NCI-H460 (cell line): ENCODE results near the gene ANKS1A. TPM values are rescaled to one million over a fixed set of nuclear protein-coding genes. Genes with fewer than 3 reads are reported as not detected.

Source experiments
- DNase-seq: peaks from one replicate; pipeline ENCODE4 v3.0.0-alpha.2; 2016; ENCODE audit warnings: low read depth; ENCODE audit errors: extremely low read depth
- total RNA-seq: library from RNA; depleted of rRNA; stranded (reverse); fragments of >200 nt; shearing (Covaris generic); gene quantifications from 2 replicates; pipeline ENCODE4 v1.2.3, GENCODE V29; 2014

ANKS1A gene
- total RNA-seq, 1 experiment from 2014 or later, result 6.0 TPM

DNA sequence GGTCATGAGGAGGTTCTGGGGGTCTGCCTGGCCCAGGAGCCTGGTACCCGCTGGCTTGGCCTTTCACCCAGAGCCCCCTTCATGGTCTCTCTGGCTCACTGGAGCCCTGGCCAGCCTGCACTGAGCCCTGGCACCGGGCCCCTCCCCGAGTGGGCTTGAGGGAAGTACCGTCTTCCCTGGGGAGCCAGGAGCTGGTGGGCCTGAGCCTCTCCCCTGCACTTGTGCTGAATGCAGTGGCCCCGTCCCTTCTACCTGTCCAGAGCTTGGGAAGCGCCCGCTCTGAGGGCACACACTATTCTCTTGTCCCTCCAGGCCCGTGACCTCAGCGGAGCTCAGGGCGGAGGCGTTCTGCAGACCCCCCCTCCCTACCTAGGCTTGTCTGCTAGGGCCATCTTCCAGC is 189.8 kb downstream of the ANKS1A start:
- DNase-seq, result no peak

DNA sequence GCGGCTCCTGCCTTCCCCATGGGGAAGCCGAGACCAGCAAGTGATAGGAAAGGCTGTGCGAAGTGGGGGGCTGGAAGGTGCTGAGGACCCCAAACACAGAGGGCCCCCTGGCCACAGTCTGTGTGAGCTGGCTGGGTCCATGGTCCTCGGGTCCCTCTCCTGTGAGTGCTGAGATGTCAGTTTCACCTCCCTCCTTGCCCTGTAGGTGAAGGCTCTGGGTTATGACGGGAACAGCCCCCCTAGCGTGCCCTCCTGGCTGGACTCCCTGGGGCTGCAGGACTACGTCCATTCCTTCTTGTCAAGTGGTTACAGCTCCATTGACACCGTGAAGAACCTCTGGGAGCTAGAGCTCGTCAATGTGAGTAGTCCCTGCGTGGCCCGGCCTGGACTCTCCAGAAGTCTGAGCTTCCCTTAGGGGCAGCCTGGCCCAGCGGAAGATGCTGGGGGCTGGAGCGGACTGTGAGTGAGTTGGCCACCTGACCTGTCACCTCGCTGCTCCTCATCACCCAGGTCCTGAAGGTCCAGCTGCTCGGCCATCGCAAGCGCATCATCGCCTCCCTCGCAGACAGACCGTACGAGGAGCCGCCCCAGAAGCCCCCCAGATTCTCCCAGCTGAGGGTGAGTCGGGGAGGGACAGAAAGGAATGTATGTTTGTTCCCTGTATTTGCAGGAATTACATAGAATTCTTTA is 190.4 kb downstream of the ANKS1A start:
- DNase-seq, result no peak

DNA sequence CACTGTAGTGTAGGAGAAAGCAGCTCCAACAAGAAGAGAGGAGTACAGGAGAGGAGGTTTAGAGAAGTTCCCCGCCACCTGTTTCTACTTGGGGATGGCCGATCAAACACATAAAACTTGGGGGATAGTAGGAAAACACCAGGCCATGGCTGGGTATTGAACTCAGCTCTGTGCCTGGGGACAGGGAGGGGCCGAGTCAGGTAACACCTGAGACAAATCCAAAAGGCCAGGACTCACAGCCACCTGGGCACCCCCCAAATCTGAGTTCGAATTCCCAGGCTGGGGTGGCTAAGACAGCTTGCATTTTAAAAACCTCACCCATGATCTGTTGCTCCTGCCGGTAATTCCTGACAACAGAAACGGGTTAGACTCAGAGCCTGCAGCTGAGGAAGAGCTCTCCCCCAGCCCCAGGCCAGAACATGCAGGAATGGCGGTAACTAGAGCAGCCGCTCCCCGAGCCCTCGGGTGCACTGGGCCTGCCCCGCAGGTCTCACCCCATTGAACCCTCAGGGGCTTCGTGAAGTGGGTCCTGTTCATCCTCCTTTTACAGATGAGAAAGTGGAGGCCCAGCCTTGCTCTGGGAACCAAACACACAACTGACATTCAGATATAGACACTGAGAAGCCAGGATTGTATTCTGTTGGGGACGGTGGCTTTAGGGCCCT is 191.1 kb downstream of the ANKS1A start:
- no peak for DNase-seq

DNA sequence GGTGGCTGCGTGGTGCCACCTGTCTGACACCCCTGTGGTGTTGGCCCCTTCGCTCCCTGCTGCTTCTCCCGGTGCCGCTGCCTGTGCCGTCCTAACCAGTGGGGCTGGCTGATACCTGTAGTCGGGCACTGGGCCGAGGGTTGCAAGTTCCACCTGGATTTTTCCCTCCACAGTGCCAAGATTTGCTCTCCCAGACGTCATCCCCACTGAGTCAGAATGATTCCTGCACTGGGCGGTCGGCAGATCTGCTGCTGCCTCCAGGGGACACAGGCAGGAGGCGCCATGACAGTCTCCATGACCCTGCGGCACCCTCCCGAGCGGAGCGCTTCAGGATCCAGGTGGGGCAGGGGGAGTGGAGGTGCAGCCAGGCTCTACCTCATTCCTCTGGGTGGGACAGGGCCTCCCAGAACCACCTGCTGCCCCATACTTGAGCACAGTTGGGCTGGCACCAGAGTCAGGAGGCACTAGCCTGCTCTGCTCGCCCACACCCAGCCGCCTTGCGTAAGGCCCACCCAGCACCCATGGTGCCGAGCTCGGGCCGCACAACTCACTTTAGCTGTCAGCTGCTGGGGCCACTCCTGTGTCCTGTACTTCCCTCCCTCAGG is 191.9 kb downstream of the ANKS1A start:
- no peak for DNase-seq

DNA sequence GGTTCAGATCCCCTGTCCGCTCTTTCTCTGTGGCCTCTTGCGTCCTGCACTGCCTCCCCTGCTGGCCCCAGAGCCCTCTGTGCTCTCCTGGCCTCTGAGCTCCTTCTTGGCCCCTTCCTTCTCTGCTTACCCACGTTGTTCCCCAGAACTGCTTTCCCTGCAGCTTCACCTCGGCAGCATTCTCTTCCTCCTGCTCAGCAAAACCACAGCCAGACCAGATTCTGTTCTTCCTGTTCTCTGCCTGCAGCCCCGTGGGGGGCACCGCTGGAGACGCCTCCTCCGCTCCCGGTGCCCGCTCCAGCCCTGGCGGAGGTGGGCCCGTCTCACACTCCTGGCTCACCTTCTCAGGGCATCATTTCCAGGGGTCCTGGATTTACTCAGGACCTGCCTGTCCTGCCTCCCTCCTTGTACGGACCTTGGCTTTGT is 192.4 kb downstream of the ANKS1A start:
- no peak for DNase-seq

DNA sequence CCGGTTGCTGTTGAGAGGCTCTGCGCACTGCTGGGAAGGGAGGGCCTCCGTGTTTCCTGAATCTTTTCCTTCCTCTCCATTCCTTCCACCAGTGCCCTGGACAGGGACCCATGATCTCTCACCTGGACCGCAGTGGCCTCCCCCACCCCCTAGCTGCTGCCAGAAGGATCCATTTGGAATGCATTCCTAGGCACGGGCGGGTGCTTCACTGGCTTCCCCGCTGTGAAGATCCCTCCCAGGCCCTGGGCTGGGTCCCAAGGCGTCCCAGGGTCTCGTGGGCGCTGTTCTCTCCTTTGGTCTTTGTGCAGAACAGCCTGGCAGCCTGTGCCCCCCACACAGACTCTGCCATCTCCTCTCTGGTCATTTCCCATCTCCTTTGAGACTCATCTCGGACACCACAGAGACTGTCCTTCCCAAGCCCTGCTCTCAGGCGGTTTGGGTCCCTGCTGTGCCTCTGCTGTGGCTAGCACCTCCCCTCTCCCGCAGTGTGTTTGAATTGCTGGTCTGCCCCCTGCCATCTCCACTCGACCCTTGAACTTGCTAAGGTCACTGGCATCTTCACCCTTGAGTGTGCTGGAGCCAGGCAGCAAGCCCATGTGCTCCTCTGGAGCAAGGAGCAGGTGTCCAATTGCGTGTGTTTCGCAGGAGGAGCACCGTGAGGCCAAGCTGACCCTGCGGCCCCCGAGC is 193.1 kb downstream of the ANKS1A start:
- DNase-seq, result no peak

DNA sequence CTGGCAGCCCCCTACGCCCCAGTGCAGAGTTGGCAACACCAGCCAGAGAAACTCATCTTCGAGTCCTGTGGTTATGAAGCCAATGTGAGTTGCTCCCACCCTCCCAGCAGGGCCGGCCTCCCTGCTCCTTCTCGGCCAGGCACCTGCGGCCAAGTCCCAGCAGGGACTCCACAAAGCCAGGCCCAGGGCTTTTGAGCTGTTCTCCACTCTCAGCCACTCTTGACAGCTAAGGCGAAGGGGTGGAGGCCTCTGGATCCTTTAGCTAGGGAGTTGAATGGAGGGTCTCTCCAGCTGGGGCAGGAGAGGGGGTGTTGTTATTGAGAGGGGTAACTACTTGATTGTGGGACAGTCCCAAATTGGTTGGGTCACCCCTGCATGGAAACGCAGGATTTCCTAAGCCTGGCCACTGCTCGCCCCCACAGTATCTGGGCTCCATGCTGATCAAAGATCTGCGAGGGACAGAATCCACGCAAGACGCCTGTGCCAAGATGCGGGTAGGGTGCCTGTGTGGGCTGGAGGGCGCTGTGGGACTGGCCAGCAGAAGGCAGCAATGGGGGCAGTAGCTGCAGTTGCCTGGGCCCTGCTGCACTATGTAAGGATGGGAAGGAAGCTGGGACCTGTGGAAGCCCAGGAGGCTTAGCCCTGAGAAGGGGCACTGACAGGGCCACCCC is 193.8 kb downstream of the ANKS1A start:
- DNase-seq, result no peak

DNA sequence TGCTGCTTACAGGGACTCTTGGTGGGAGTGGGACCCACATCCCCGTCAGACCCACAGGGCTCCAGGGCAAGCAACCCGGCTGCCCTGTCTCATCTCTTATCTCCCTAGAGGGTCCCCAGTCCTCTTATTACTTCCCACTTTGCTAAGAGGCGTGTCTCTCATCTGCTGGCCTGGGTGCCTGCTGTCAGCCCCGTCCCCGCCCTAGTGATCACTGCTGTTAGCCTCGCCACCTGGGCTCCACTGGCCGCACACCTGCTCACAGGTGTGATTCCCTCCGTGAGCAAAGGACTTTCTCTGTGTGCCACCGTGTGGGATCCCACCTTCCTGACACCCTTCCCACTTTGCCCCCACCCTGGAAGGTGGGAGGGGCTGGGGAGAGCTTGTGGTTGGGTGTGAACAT is 194.5 kb downstream of the ANKS1A start:
- no peak for DNase-seq

DNA sequence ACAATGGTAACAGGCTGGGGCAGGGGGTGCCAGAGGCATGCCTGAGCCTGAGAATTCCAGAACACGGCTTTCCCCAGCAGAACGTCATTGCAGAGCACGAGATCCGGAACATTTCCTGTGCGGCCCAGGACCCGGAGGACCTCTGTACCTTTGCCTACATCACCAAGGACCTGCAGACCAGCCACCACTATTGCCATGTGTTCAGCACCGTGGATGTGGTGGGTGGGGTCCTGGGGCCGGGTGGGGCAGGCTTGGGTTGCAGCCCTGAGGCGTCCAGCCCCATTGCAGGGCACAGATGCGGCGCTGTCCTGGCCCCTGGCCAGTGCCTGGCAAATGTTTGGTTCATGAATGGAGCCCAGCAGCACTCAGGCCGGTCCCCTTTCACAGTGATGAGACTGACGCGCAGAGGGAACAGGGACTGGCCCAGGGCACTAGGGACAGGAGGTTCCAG is 195.0 kb downstream of the ANKS1A start:
- no peak for DNase-seq

DNA sequence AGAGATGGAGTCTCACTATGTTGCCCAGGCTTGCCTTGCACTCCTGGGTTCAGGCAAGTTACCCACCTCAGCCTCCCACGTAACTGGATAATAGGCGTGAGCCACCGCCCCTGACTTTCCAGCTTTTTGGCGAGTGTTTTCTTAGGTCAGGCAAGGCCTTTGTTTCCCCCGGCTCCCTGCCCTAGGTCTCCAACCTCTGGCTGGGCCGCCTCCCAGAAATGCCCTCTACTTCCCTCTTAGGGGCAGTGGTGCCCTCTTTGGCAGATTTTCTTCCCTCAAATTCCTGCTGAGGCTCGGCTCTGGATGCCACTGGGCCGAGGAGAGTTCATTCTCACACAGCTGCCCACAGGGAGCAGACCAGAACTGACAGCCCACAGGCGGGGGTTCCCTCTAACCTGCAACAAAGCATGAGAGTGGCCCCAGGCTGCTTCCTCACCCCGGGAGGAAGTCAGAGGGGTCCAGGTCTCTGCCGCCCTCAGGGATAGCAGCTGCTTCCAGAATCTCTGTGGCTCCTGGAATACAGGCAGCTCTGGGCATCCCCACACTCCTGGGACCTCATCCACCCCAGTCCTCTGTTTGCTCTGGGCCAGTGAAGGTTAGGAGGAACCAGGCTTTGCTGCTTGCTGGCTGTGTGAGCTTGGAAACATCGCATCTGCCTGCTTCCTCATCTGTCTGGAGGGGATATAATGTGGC is 195.6 kb downstream of the ANKS1A start:
- no peak for DNase-seq

DNA sequence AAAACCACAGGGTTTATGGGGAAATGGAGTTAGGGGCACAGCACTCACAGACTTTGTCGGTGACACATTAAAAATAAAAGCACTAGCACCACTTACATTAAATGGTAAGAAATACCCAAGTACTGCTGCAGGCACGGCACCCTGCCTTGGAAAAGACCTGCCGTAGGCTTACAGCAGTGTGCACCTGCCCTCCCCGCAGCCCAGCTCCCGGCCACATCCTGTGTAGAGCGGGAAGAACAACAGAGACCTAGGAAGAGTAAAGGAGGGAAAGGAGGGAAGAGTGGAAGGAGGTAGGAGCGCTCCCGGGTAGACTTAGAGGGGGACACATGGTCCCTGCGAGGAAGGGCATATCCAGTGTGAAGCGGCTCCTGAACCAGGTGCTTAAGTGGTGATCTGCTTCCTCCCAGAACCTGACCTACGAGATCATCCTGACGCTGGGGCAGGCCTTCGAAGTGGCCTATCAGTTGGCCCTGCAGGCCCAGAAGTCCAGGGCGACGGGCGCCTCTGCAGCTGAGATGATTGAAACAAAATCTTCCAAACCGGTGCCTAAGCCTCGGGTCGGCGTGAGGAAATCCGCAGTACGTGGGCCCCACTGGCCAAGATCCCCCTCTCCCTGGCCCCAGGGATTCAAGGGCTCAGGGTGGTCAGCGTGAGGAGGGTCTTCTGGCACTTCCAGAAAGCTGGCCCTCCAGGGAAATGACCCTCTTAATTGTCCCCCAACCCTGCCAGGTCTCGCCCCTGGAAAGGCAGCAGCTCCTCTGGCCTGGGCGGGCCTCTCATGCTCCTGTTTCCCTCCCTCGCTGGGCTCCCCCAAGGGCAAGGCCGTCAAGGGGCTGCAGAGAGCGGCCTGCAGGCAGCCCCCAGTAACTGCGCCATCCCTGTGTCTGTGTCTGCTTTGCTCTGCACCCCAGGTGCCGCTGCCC is 196.6 kb downstream of the ANKS1A start:
- no peak for DNase-seq

DNA sequence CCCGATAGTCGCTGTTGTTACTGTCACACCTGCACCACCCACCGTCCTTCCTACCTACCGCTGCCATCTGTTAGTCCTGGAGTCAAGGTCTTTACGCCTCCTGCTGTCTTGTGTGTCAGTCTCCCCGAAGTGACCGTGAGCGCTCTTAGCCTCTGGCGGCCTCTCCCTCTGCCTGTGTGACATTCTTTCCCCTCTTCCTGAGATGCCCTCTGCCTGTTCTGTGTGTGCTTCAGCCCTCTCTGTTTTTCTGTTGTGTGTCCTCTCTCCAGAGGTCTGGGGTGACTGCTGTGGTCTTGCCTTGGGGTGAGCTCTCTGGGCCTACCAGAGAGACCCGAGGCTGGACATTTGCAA is 197.2 kb downstream of the ANKS1A start:
- no peak for DNase-seq

DNA sequence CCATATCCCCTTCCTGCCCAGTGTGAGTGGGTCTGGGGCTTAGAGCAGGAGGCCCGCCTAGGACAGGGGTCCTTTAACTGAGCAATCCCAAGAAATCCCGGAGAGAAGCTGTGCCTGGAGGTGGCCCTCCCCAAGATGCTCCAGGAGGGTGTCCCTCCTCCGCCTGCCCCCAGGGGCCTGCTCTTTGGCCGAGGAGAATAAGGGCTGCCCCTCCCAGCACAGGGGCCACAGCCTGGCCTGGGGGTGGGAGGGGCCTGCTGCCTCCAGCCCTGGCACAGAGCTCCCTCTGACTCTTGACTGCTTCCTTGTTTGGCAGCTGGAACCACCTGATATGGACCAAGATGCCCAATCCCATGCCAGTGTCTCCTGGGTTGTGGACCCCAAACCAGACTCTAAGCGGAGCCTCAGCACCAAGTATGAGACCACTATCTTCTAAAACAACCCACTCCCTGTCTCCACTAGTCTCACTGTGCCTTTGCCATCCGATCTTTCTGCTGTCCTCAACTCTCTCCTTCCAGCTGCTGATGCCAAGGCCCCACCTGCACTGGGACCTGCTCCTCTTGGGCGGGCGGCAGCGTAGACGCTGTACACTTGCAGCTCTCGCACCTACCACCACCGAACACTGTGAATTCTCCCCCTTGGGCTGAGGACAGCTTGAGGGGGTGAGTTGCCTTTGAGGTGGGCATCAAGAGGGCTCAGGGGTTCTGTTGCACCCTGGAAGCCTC is 197.7 kb downstream of the ANKS1A start:
- DNase-seq, result no peak

DNA sequence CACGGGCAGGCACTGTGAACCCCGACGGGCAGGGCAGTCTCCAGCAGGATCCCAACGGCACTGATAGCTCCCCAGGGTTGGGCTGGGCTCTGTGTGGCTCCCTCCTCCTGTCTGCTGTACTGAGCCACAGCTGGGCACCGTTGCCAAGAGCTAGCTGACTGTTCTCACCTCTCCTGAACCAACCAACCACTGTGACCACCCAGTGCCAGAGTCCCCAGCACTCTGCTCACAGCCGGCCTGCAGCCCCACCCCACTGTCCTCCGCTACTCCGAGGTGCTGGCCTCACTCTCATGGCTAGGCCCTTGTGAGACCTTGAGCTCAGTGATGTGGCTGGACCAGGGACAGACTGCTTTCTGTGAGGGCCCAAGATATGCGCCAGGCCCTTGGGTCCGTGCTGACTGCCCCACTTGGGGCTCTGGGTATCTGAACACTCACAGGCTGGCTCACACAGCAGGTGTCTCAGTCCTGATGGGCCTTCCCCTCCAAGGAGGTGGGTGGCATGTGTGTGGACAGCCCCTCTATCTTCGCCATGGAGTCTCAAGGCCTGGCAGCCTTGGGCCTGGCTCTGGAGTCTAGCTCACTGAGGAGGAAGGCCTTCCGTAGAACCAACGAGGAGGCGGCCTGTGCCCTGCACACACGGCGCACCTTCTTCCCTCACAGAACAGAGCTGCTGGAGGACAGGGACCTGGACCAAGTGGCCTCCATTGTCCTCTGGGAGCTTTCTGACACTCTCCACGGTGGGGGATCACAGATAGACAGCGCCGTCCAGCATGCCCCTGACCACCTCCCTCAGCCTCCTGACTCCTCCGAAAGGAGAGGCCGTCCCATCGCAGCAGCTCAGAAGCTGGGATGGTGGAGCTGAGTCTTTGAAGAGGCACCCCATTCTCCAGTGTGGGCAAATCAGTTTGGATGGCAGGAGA is 198.6 kb downstream of the ANKS1A start:
- DNase-seq, result no peak

DNA sequence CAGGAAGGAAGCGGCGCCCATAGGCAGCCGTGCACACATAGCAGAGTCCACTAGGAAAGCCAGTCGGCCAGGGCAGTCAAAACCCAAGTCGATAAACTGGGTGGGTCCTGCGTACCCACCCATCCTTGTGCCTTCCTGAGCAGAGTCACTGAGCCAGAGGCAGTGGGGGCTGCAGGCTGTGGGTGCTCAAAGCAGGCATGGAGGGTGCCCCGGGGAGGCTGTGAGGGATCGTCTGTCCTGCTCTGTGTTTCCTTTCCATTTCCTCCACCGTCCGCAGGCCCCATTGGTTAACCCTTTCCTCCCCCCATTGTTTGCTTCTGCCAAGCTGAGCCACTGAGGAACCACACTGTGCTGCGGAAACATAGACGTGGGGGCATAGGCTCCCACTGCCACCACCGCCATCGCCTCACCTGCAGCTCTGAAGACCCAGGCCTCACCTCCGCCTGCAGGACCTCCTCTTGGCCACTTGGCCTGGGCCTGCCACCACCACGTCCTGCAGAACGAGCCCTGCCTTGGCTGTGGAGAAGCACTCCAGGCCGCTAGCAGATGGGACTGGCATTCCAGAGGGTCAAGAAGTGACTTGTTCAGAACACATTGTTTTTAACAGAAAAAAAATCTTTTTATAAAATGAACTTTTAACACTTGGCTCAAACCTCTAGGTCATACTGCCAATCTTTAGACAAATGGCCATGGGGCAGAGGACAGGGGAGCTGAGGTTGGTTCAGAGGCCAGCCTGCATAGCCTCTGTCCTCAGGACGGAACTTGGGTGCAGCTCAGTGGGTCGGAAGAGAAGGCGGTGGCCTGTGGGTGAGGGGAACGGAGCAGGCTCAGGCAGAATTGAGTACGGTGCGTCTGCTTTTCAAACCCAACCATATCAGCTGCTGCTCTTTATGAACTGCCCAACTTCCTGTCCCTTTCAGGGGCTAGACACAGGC is 199.5 kb downstream of the ANKS1A start:
- DNase-seq, result no peak

DNA sequence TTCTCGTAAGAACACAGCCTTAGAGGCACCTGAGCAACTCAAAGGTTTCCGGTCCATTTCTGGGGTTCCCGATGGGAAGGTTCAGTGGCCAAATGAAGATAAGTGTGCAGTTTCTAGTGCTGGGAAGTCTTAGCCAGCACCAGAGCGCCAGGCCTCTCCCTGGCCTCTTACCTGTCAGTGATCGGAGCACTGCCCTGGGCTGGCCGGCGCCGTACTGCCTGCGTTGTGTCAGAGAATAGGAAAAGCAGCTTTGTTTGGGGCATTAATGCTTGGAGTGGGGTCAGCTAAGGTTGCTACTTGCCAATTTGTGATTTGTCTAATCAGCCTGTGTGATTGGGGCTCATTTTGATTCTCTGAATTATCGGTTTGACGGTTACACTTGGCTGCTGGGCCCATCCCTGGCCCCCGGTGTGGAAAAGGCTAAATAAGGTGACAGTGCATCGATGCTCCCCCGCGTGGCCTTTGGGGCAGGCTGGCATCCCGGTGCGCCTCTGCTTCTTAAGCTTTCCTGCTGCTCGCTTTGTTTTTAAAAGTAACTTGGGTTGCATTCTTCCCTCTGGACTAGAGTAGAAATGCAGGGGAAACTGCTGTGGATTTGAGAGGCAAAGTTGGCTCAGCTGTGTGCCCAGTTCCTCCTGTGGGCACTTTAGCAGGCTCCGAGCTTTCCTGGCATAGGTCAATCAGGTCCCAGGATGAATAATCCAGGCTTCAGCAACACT is 200.3 kb downstream of the ANKS1A start:
- DNase-seq, result no peak
